ENCODE results near the gene BAG3. TPM values are rescaled to one million over a fixed set of nuclear protein-coding genes. Genes with fewer than 3 reads are reported as not detected.

Gene BAG3
- total and polyA plus RNA-seq, 10 donors, result 2.1 to 36.0 (median 16.7) TPM

DNA sequence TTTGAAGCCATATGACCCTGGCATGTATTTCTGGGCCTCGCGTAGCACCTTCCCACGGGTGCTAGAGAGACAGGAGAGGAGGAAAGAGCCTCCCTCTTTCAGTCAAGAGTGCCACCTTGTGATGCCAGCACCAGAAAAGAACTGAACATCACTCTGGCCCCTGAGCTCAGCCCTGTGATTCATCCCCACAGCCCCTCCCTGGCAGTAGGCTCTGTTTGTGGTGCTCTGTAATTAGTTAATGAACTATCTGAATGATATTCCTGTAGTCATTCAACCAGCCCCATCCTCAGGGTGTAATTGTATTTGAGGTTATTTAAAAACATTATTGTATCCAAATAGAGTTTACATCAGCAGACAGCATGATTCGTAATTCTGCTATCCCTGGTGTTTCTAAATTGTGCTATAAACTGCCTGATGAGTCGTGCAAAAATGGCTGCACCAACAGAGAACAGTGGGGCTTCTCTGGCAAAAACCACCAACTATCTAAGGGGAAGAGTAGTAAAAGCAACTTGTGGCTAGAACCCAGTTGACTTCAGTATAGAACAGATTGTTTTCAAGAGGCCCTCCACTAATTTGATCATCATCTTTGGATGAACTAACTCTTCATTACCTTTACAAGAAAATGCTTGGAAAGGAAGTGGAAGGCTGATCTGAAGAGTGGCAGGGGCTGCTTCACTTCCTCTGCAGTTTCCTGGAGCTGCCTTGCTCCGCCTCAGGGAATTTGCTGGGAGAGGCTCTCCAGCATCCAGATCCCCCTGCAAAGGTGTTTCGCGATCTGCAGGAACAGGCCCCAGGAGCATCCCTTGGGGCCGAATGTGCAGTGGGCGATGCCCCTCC lies 30.7 kb upstream of the BAG3 start:
- H3K4me3 ChIP-seq, result no peak overlapping the region
- H3K9me3 ChIP-seq, result no peaks in the 10 kb centered on the region
- H3K4me1 ChIP-seq, result peaks cover 0 to 21% (median 8%) of the 10 kb centered on the region in 6 donors
- DNase-seq, result peak; percentile 11
- no peaks in the 10 kb centered on the region for H3K36me3 ChIP-seq
- WGBS, 5 donors, result 70 to 83% (median 81%) methylated on average over 10 of the region's 10 CpGs
- H3K27me3 ChIP-seq (replicated peaks in 1 of 7), result no peaks in the 10 kb centered on the region
- intact Hi-C loops (cut with DNase I; ENCODE audit: low total_unique reads), result no loop called here
- no peak overlapping the region for H3K27ac ChIP-seq
- TF ChIP-seq POLR2AphosphoS5 (IDR thresholded peaks at IDR 0.05) (no peak), POLR2A (IDR thresholded peaks at IDR 0.05) (no peak)

DNA sequence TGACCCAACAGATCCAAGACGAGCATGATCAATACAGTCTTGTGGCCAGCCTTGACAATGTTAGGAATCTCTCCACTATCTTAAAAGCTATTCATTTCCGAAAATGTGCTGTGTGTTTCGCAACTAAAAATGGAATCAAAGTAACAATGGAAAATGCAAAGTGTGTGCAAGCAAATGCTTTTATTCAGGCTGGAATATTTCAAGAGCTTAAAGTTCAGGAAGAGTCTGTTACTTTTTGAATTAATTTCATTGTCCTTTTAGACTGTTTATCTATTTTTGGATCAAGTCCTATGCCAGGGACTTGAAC lies 30.1 kb upstream of the BAG3 start:
- no peaks in the 10 kb centered on the region for H3K9me3 ChIP-seq
- H3K4me3 ChIP-seq, result no peak overlapping the region
- 66 to 77% (median 75%) methylated on average over 3 of the region's 3 CpGs for whole genome bisulfite sequencing, 5 donors
- H3K27ac ChIP-seq, result no peak overlapping the region
- H3K36me3 ChIP-seq, result no peaks in the 10 kb centered on the region
- intact Hi-C loops (cut with DNase I; ENCODE audit: low total_unique reads), result no loop called here
- H3K27me3 ChIP-seq (replicated peaks in 1 of 7), result no peaks in the 10 kb centered on the region
- TF ChIP-seq, protein P1, sequence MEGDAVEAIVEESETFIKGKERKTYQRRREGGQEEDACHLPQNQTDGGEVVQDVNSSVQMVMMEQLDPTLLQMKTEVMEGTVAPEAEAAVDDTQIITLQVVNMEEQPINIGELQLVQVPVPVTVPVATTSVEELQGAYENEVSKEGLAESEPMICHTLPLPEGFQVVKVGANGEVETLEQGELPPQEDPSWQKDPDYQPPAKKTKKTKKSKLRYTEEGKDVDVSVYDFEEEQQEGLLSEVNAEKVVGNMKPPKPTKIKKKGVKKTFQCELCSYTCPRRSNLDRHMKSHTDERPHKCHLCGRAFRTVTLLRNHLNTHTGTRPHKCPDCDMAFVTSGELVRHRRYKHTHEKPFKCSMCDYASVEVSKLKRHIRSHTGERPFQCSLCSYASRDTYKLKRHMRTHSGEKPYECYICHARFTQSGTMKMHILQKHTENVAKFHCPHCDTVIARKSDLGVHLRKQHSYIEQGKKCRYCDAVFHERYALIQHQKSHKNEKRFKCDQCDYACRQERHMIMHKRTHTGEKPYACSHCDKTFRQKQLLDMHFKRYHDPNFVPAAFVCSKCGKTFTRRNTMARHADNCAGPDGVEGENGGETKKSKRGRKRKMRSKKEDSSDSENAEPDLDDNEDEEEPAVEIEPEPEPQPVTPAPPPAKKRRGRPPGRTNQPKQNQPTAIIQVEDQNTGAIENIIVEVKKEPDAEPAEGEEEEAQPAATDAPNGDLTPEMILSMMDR (IDR thresholded peaks at IDR 0.05 in 8 of 11, conservative IDR thresholded peaks at IDR 0.05 in 3 of 11), result no peak
- no peak for DNase-seq
- peaks cover 0 to 21% (median 8%) of the 10 kb centered on the region in 6 donors for H3K4me1 ChIP-seq

DNA sequence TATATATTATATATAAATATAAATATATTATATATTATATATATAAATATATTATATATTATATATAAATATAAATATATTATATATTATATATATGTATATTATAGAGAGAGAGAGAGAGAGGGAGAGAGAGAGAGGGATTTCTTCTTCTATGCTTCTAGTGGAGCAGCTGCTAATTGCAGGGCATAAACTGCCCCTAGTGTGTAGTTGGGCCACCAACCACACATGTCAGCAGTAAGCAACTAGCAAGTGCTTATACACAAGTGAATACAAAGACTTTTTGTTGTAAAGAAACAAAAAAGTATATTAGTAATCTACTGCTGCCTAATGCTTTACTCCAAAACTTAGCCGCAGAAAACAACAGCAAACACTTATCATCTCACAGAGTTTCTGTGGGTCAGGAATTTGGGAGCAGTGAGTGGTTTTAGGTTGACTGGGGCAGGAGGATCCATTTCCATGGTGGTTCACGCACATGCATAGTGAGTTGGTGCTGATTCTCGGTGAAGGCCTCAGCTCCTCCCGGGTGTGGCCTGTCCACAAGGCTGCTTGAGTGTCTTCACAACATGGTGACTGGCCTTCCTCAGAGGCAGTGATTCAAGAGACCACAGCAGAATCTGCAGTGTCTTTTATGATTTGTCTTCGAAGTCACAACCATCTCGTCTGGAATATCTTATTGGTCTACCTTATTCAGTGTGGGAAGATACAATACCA lies 25.5 kb upstream of the BAG3 start:
- intact Hi-C loops (cut with DNase I; ENCODE audit: low total_unique reads), result no loop called here
- Histone ChIP-seq H3K4me3 (no peak overlapping the region), H3K27ac (no peak overlapping the region), H3K27me3 (replicated peaks in 1 of 7) (no peaks in the 10 kb centered on the region), H3K9me3 (no peaks in the 10 kb centered on the region), H3K4me1 (peaks cover 0 to 5% (median 0%) of the 10 kb centered on the region in 6 donors), H3K36me3 (no peaks in the 10 kb centered on the region)
- TF ChIP-seq POLR2AphosphoS5 (IDR thresholded peaks at IDR 0.05) (no peak), POLR2A (IDR thresholded peaks at IDR 0.05) (no peak)
- WGBS, 5 donors, result 95 to 98% (median 97%) methylated on average over 4 to 6 of the region's 6 CpGs
- DNase-seq, result peak; percentile 24

- Histone ChIP-seq H3K36me3 (no peaks in the 10 kb centered on the region), H3K9me3 (no peaks in the 10 kb centered on the region), H3K27ac (no peak overlapping the region), H3K27me3 (replicated peaks in 1 of 7) (no peaks in the 10 kb centered on the region), H3K4me1 (no peaks in the 10 kb centered on the region), H3K4me3 (no peak overlapping the region)
- TF ChIP-seq POLR2A (IDR thresholded peaks at IDR 0.05), result no peak
- TF ChIP-seq POLR2AphosphoS5 (IDR thresholded peaks at IDR 0.05), result no peak
- TF ChIP-seq, protein P1 (IDR thresholded peaks at IDR 0.05 in 8 of 11, conservative IDR thresholded peaks at IDR 0.05 in 3 of 11), result no peak
- DNase-seq, result peak; percentile 40
- 85 to 90% (median 89%) methylated on average over 5 of the region's 5 CpGs for WGBS, 5 donors
- intact Hi-C loops (cut with DNase I; ENCODE audit: low total_unique reads), result no loop called here
Measured at GRCh38 chr10:119630300-119630699, 20.9 kb upstream of the BAG3 start.

GRCh38 chr10:119633538-119634218 lies 17.5 kb upstream of the BAG3 start:
- TF ChIP-seq POLR2A (IDR thresholded peaks at IDR 0.05) (no peak), POLR2AphosphoS5 (IDR thresholded peaks at IDR 0.05) (no peak)
- TF ChIP-seq, protein P1 (IDR thresholded peaks at IDR 0.05 in 8 of 11, conservative IDR thresholded peaks at IDR 0.05 in 3 of 11), result no peak
- no peak for DNase-seq
- 78 to 87% (median 82%) methylated on average over 3 of the region's 3 CpGs for WGBS, 5 donors
- intact Hi-C loops (cut with DNase I; ENCODE audit: low total_unique reads), result no loop called here
- Histone ChIP-seq H3K27ac (no peak overlapping the region), H3K27me3 (replicated peaks in 1 of 7) (no peaks in the 10 kb centered on the region), H3K4me1 (no peaks in the 10 kb centered on the region), H3K36me3 (no peaks in the 10 kb centered on the region), H3K9me3 (no peaks in the 10 kb centered on the region), H3K4me3 (no peak overlapping the region)
